ENCODE measurements around the gene C2orf92.

The C2orf92 gene

GRCh38 chr2:97736608-97737330 lies 67.3 kb downstream of the C2orf92 start:
- CTCF ChIA-PET: no interaction called here
- DNase-seq (ENCODE audit: low read depth, low spot score): no peak
- no peak overlapping the region for H3K4me3 ChIP-seq (ENCODE audit: low read depth, low read length)
- POLR2A ChIA-PET: no interaction called here
- no peak for TF ChIP-seq CTCF (IDR thresholded peaks at IDR 0.05; ENCODE audit: insufficient read depth, low read length, missing control alignments)

- TF ChIP-seq CTCF (IDR thresholded peaks at IDR 0.05; ENCODE audit: insufficient read depth, low read length, missing control alignments): no peak
- ChIA-PET CTCF (no interaction called here), POLR2A (no interaction called here)
- no peak for DNase-seq (ENCODE audit: low read depth, low spot score)
- no peak overlapping the region for H3K4me3 ChIP-seq (ENCODE audit: low read depth, low read length)
These were observed 68.1 kb downstream of the C2orf92 start for GRCh38 chr2:97737421-97738178.

GRCh38 chr2:97738179-97739019 lies 68.9 kb downstream of the C2orf92 start:
- H3K4me3 ChIP-seq (ENCODE audit: low read depth, low read length): no peak overlapping the region
- DNase-seq (ENCODE audit: low read depth, low spot score): no peak
- CTCF ChIA-PET: interaction anchor here (3.3 to 4.6 kb wide), 2 partner anchors 13 to 17 kb away, joined by 12 to 43 read pairs; no protein-coding TSS in a partner anchor
- POLR2A ChIA-PET: no interaction called here
- no peak for TF ChIP-seq CTCF (IDR thresholded peaks at IDR 0.05; ENCODE audit: insufficient read depth, low read length, missing control alignments)

GRCh38 chr2:97739020-97739892 lies 69.7 kb downstream of the C2orf92 start:
- ChIA-PET CTCF (interaction anchor here (1.2 to 5.2 kb wide), 9 partner anchors 9 to 645 kb away, joined by 3 to 43 read pairs (median 12); no protein-coding TSS in a partner anchor), POLR2A (no interaction called here)
- no peak for TF ChIP-seq CTCF (IDR thresholded peaks at IDR 0.05; ENCODE audit: insufficient read depth, low read length, missing control alignments)
- DNase-seq (ENCODE audit: low read depth, low spot score): no peak
- no peak overlapping the region for H3K4me3 ChIP-seq (ENCODE audit: low read depth, low read length)

GRCh38 chr2:97739893-97740245 lies 70.4 kb downstream of the C2orf92 start:
- ChIA-PET CTCF (interaction anchor here (1.2 to 5.2 kb wide), 11 partner anchors 9 to 645 kb away, joined by 3 to 43 read pairs (median 10); no protein-coding TSS in a partner anchor), POLR2A (no interaction called here)
- DNase-seq (ENCODE audit: low read depth, low spot score): no peak
- H3K4me3 ChIP-seq (ENCODE audit: low read depth, low read length): no peak overlapping the region
- no peak for TF ChIP-seq CTCF (IDR thresholded peaks at IDR 0.05; ENCODE audit: insufficient read depth, low read length, missing control alignments)
